ENCODE measurements around the gene COG7.

The COG7 gene

DNA sequence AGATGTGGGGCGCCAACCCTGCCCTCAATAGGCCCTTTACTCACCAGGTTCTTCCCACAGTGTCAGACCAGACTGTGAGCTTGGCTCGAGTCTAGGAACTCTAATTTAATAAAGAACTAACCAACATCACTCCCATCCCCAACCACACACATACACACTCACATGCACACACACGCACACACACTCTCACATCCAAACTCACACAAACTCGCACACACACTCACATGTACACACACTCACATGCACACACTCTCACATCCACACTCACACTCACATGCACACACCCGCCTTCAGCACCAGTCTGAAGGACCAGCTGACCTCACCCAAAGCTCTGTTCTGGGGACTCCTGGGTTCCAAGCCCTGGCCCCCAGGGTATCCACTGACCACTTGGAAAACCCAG, 63.8 kb downstream of the COG7 start:
- ChIA-PET CTCF (interaction anchor here (1.7 kb wide), 1 partner anchor 47 kb away, joined by 5 read pairs; no protein-coding TSS in a partner anchor), POLR2A (interaction anchor here (0.6 kb wide), 1 partner anchor 25 kb away, joined by 3 read pairs; no protein-coding TSS in a partner anchor)
- no peak overlapping the region for H3K4me3 ChIP-seq (ENCODE audit: low read depth, low read length)
- DNase-seq (ENCODE audit: low read depth, low spot score) = no peak
- TF ChIP-seq, protein P1, sequence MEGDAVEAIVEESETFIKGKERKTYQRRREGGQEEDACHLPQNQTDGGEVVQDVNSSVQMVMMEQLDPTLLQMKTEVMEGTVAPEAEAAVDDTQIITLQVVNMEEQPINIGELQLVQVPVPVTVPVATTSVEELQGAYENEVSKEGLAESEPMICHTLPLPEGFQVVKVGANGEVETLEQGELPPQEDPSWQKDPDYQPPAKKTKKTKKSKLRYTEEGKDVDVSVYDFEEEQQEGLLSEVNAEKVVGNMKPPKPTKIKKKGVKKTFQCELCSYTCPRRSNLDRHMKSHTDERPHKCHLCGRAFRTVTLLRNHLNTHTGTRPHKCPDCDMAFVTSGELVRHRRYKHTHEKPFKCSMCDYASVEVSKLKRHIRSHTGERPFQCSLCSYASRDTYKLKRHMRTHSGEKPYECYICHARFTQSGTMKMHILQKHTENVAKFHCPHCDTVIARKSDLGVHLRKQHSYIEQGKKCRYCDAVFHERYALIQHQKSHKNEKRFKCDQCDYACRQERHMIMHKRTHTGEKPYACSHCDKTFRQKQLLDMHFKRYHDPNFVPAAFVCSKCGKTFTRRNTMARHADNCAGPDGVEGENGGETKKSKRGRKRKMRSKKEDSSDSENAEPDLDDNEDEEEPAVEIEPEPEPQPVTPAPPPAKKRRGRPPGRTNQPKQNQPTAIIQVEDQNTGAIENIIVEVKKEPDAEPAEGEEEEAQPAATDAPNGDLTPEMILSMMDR (IDR thresholded peaks at IDR 0.05; ENCODE audit: insufficient read depth, low read length, missing control alignments) = no peak

DNA sequence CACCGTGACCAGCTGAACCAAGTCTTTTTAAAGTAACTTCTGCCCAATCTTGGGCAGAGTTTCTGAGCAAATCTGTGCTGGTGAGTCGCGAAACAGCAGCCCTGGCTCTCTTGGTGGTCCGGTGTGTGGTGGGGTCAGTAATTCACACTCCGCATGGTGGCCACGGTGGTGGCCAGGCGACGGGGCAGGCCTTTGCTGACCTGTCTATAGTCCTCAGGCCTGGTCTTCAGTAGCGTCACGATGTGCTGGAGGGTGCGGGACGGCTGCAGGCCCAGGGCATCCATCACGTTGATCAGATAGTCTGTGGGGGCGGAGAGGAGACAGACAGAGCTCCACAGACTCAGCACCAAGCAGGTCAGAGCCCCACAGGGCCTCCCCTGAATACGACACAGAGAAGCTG, 64.2 kb downstream of the COG7 start:
- CTCF ChIA-PET = interaction anchor here (1.7 kb wide), 1 partner anchor 47 kb away, joined by 5 read pairs; no protein-coding TSS in a partner anchor
- DNase-seq (ENCODE audit: low read depth, low spot score) = no peak
- POLR2A ChIA-PET = interaction anchor here (0.6 kb wide), 1 partner anchor 26 kb away, joined by 3 read pairs; no protein-coding TSS in a partner anchor
- no peak overlapping the region for H3K4me3 ChIP-seq (ENCODE audit: low read depth, low read length)
- TF ChIP-seq, protein P1 (IDR thresholded peaks at IDR 0.05; ENCODE audit: insufficient read depth, low read length, missing control alignments) = no peak

DNA sequence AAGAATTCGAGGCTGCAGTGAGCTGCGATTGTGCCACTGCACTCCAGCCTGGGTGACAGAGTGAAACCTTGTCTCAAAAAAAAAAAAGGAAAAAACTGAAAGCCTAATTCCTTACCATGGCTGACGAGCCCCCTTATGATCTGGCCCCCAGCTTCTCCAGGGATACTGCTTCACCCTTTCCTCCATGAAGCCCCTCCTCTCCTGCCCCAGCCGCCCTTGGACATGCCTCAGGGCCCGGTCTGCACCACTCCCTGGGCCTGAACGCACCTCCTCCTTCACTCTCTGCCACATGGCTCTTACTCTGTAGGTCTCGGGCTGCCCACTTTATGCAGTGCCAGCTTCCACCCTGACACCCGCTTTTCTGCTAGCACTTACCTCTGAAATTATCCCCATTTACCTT, 65.3 kb downstream of the COG7 start:
- TF ChIP-seq, protein P1 (IDR thresholded peaks at IDR 0.05; ENCODE audit: insufficient read depth, low read length, missing control alignments) = no peak
- ChIA-PET POLR2A (no interaction called here), CTCF (interaction anchor here (0.6 to 0.9 kb wide), 2 partner anchors 27 to 33 kb away, joined by 3 to 4 read pairs; no protein-coding TSS in a partner anchor)
- no peak for DNase-seq (ENCODE audit: low read depth, low spot score)
- H3K4me3 ChIP-seq (ENCODE audit: low read depth, low read length) = no peak overlapping the region

DNA sequence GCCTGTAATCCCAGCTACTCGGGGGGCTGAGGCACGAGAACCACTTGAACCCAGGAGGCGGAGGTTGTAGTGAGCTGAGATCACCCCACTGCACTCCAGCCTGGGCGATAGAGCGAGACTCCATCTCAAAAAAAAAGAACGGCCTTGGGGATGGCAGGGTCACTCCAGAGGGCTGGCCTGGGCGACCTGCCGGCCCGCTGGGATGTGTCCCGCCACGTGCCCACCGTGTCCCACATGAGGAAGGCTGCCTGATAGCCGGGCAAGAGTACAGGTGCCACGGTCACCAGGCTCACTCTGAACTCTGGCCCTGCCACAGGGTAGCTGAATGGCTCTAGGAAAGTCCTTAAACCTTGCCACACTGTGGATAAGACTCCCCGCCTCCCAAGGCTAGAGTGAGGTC, 67.5 kb downstream of the COG7 start:
- POLR2A ChIA-PET = no interaction called here

DNA sequence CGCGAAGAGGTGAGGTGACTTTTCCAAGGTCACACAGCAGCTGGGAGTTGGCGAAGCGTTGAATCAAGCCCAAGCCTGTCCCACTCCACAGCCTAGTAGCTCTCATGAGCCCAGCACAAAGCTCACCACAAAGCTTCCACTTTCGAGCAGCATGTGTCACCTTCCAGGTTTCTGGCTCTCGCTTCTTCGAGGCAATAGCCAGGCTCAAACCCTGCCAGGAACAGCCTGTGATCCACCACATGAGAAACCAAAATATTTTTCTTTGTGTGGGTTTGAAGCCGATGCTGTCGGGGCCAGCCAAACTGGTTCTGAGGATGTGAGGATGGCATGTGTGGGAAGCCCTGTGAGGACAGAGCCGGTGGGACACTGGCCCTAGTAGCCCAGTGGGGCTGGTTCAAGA, 68.1 kb downstream of the COG7 start:
- DNase-seq (ENCODE audit: low read depth, low spot score) = no peak
- TF ChIP-seq, protein P1 (IDR thresholded peaks at IDR 0.05; ENCODE audit: insufficient read depth, low read length, missing control alignments) = no peak
- H3K4me3 ChIP-seq (ENCODE audit: low read depth, low read length) = no peak overlapping the region
- CTCF ChIA-PET = no interaction called here
- POLR2A ChIA-PET = no interaction called here

More for the DNA sequence above, 67.5 kb downstream of the COG7 start:
- no peak overlapping the region for H3K4me3 ChIP-seq (ENCODE audit: low read depth, low read length)
- DNase-seq (ENCODE audit: low read depth, low spot score) = no peak
- TF ChIP-seq, protein P1 (IDR thresholded peaks at IDR 0.05; ENCODE audit: insufficient read depth, low read length, missing control alignments) = no peak
- CTCF ChIA-PET = no interaction called here

DNA sequence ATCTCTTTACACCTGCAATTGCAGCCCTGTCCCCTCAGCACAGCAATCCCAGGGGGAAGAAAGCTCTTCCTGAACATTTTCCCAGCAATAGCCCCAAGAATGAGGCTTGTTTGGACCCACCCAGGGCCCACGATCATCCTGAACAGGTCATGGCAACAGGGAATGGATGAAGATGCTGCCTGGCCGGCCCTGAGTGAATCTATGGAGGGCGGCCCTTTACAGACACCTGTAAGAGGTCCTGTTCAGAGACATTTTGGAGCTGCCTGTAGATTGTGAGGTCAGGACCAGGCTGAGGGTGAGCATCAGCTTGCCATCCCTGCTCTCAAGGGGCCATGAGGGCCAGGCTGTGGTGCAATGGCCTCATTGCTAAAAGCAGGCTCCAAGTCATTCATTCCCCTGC, 69.1 kb downstream of the COG7 start:
- POLR2A ChIA-PET = no interaction called here
- DNase-seq (ENCODE audit: low read depth, low spot score) = no peak
- TF ChIP-seq, protein P1 (IDR thresholded peaks at IDR 0.05; ENCODE audit: insufficient read depth, low read length, missing control alignments) = no peak
- no peak overlapping the region for H3K4me3 ChIP-seq (ENCODE audit: low read depth, low read length)
- CTCF ChIA-PET = no interaction called here

Measured in AG04449 (cell line).